ENCODE results near the gene COX7C. TPM values are rescaled to one million over a fixed set of nuclear protein-coding genes. Genes with fewer than 3 reads are reported as not detected.
"Not testable (repeated sequence)": the region's sequence is repeated elsewhere in the genome, so short reads cannot be mapped to it uniquely, and the experiment has no call there.

COX7C gene
- total and polyA plus RNA-seq, 2 donors = 711 to 1,254 TPM

- DNase-seq (ENCODE audit: low read depth in 6 of 9, low spot score in 9 of 9) = no peak
- no peaks in the 10 kb centered on the region for H3K27me3 ChIP-seq (ENCODE audit: control insufficient read depth in 2 of 2, insufficient read depth in 1 of 2, low read length in 1 of 2)
- no peak overlapping the region for H3K27ac ChIP-seq (ENCODE audit: low read depth in 1 of 2, low read length in 1 of 2)
- WGBS = 98% methylated on average over 3 of the region's 3 CpGs
- H3K4me3 ChIP-seq (ENCODE audit: low read length in 2 of 2) = no peak overlapping the region
- H3K9me3 ChIP-seq (ENCODE audit: control insufficient read depth in 2 of 2, insufficient read depth in 1 of 2, low read length in 1 of 2) = no peaks in the 10 kb centered on the region
- H3K36me3 ChIP-seq (ENCODE audit: control insufficient read depth in 2 of 2, insufficient read depth in 2 of 2, low read length in 1 of 2) = no peaks in the 10 kb centered on the region
- no peaks in the 10 kb centered on the region for H3K4me1 ChIP-seq (ENCODE audit: control insufficient read depth in 2 of 2, insufficient read depth in 2 of 2, low read length in 2 of 2)
These were observed 27.1 kb downstream of the COX7C start for GRCh38 chr5:86644843-86645242.

- no peaks in the 10 kb centered on the region for H3K4me1 ChIP-seq (ENCODE audit: control insufficient read depth in 2 of 2, insufficient read depth in 2 of 2, low read length in 2 of 2)
- no peaks in the 10 kb centered on the region for H3K9me3 ChIP-seq (ENCODE audit: control insufficient read depth in 2 of 2, insufficient read depth in 1 of 2, low read length in 1 of 2)
- no peaks in the 10 kb centered on the region for H3K36me3 ChIP-seq (ENCODE audit: control insufficient read depth in 2 of 2, insufficient read depth in 2 of 2, low read length in 1 of 2)
- no peak for DNase-seq (ENCODE audit: low read depth in 6 of 9, low spot score in 9 of 9)
- H3K27ac ChIP-seq (ENCODE audit: low read depth in 1 of 2, low read length in 1 of 2) = no peak overlapping the region
- H3K4me3 ChIP-seq (ENCODE audit: low read length in 2 of 2) = no peak overlapping the region
- no peaks in the 10 kb centered on the region for H3K27me3 ChIP-seq (ENCODE audit: control insufficient read depth in 2 of 2, insufficient read depth in 1 of 2, low read length in 1 of 2)
These were observed 28.1 kb downstream of the COX7C start for GRCh38 chr5:86645885-86646284.

DNA sequence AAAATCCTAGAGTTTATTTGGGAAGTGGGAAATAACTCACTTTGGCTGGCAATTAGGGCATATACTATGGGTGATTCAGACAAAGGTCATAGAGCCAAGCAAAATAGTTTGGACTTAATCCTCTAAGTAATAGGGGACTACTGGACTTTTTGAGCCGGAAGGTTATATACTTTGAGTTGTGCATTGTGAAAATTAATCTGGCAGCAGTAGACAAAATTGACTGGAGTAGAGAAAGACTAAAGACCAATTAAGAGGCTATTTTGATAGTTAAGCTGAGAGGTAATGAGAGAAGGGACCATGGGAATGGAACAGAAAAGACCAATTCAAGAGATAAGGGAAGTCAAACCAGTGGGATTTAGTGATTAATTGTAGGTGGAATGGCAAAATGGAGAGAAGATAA is 28.9 kb downstream of the COX7C start:
- WGBS = 100% methylated on average over 1 of the region's 1 CpG

GRCh38 chr5:86649832-86650505 is 32.2 kb downstream of the COX7C start:
- H3K27ac ChIP-seq (ENCODE audit: low read depth in 1 of 2, low read length in 1 of 2) = no peak overlapping the region
- H3K4me1 ChIP-seq (ENCODE audit: control insufficient read depth in 2 of 2, insufficient read depth in 2 of 2, low read length in 2 of 2) = no peaks in the 10 kb centered on the region
- 89% methylated on average over 3 of the region's 3 CpGs for WGBS
- DNase-seq (ENCODE audit: low read depth in 6 of 9, low spot score in 9 of 9) = no peak
- no peaks in the 10 kb centered on the region for H3K36me3 ChIP-seq (ENCODE audit: control insufficient read depth in 2 of 2, insufficient read depth in 2 of 2, low read length in 1 of 2)
- no peaks in the 10 kb centered on the region for H3K9me3 ChIP-seq (ENCODE audit: control insufficient read depth in 2 of 2, insufficient read depth in 1 of 2, low read length in 1 of 2)
- no peak overlapping the region for H3K4me3 ChIP-seq (ENCODE audit: low read length in 2 of 2)
- no peaks in the 10 kb centered on the region for H3K27me3 ChIP-seq (ENCODE audit: control insufficient read depth in 2 of 2, insufficient read depth in 1 of 2, low read length in 1 of 2)

More for the DNA sequence above, 28.9 kb downstream of the COX7C start:
- Histone ChIP-seq H3K4me3 (ENCODE audit: low read length in 2 of 2) (no peak overlapping the region), H3K4me1 (ENCODE audit: control insufficient read depth in 2 of 2, insufficient read depth in 2 of 2, low read length in 2 of 2) (no peaks in the 10 kb centered on the region), H3K9me3 (ENCODE audit: control insufficient read depth in 2 of 2, insufficient read depth in 1 of 2, low read length in 1 of 2) (no peaks in the 10 kb centered on the region), H3K27me3 (ENCODE audit: control insufficient read depth in 2 of 2, insufficient read depth in 1 of 2, low read length in 1 of 2) (no peaks in the 10 kb centered on the region), H3K36me3 (ENCODE audit: control insufficient read depth in 2 of 2, insufficient read depth in 2 of 2, low read length in 1 of 2) (no peaks in the 10 kb centered on the region), H3K27ac (ENCODE audit: low read depth in 1 of 2, low read length in 1 of 2) (no peak overlapping the region)
- DNase-seq (ENCODE audit: low read depth in 6 of 9, low spot score in 9 of 9) = no peak

DNA sequence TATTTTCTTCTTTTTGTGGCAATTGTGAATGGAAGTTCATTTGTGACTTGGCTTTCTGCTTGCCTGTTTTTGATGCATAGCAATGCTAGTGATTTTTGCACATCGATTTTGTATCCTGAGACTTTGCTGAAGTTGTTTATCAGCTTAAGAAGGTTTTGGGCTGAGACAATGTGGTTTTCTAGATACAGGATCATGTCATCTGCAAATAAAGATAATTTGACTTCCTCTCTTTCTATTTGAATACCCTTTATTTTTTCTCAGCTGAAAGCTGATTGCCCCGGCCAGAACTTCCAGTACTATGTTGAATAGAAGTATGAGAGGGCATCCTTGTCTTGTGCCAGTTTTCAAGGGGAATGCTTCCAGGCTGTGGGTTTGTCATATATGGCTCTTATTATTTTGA is 43.0 kb downstream of the COX7C start:
- not testable (repeated sequence) for H3K4me3 ChIP-seq (ENCODE audit: low read length in 2 of 2); H3K4me1 ChIP-seq (ENCODE audit: control insufficient read depth in 2 of 2, insufficient read depth in 2 of 2, low read length in 2 of 2); H3K36me3 ChIP-seq (ENCODE audit: control insufficient read depth in 2 of 2, insufficient read depth in 2 of 2, low read length in 1 of 2); H3K27ac ChIP-seq (ENCODE audit: low read depth in 1 of 2, low read length in 1 of 2); H3K27me3 ChIP-seq (ENCODE audit: control insufficient read depth in 2 of 2, insufficient read depth in 1 of 2, low read length in 1 of 2); DNase-seq (ENCODE audit: low read depth in 6 of 9, low spot score in 9 of 9); H3K9me3 ChIP-seq (ENCODE audit: control insufficient read depth in 2 of 2, insufficient read depth in 1 of 2, low read length in 1 of 2)
- WGBS = 76% methylated on average over 2 of the region's 2 CpGs

- no peaks in the 10 kb centered on the region for H3K36me3 ChIP-seq (ENCODE audit: control insufficient read depth in 2 of 2, insufficient read depth in 2 of 2, low read length in 1 of 2)
- no peak overlapping the region for H3K4me3 ChIP-seq (ENCODE audit: low read length in 2 of 2)
- H3K27me3 ChIP-seq (ENCODE audit: control insufficient read depth in 2 of 2, insufficient read depth in 1 of 2, low read length in 1 of 2) = no peaks in the 10 kb centered on the region
- H3K27ac ChIP-seq (ENCODE audit: low read depth in 1 of 2, low read length in 1 of 2) = no peak overlapping the region
- WGBS = 97% methylated on average over 2 of the region's 2 CpGs
- no peak for DNase-seq (ENCODE audit: low read depth in 6 of 9, low spot score in 9 of 9)
- H3K9me3 ChIP-seq (ENCODE audit: control insufficient read depth in 2 of 2, insufficient read depth in 1 of 2, low read length in 1 of 2) = no peaks in the 10 kb centered on the region
- H3K4me1 ChIP-seq (ENCODE audit: control insufficient read depth in 2 of 2, insufficient read depth in 2 of 2, low read length in 2 of 2) = peaks cover 0 to 10% of the 10 kb centered on the region in 2 donors
These were observed 46.4 kb downstream of the COX7C start for GRCh38 chr5:86664173-86664572.

- WGBS = 65% methylated on average over 13 of the region's 13 CpGs
- peak; percentile 32 to 89 (median 64) for DNase-seq (ENCODE audit: low read depth in 6 of 9, low spot score in 9 of 9)
- H3K4me3 ChIP-seq (ENCODE audit: low read length in 2 of 2) = peak overlapping the region in 1 of 2 donors; percentile 24
- no peaks in the 10 kb centered on the region for H3K9me3 ChIP-seq (ENCODE audit: control insufficient read depth in 2 of 2, insufficient read depth in 1 of 2, low read length in 1 of 2)
- H3K36me3 ChIP-seq (ENCODE audit: control insufficient read depth in 2 of 2, insufficient read depth in 2 of 2, low read length in 1 of 2) = no peaks in the 10 kb centered on the region
- peak overlapping the region in 1 of 2 donors; percentile 59 for H3K27ac ChIP-seq (ENCODE audit: low read depth in 1 of 2, low read length in 1 of 2)
- H3K27me3 ChIP-seq (ENCODE audit: control insufficient read depth in 2 of 2, insufficient read depth in 1 of 2, low read length in 1 of 2) = no peaks in the 10 kb centered on the region
- H3K4me1 ChIP-seq (ENCODE audit: control insufficient read depth in 2 of 2, insufficient read depth in 2 of 2, low read length in 2 of 2) = peaks cover 0 to 10% of the 10 kb centered on the region in 2 donors
These were observed 48.4 kb downstream of the COX7C start for GRCh38 chr5:86665984-86666760.

GRCh38 chr5:86666981-86667380 is 49.2 kb downstream of the COX7C start:
- H3K36me3 ChIP-seq (ENCODE audit: control insufficient read depth in 2 of 2, insufficient read depth in 2 of 2, low read length in 1 of 2) = no peaks in the 10 kb centered on the region
- no peaks in the 10 kb centered on the region for H3K27me3 ChIP-seq (ENCODE audit: control insufficient read depth in 2 of 2, insufficient read depth in 1 of 2, low read length in 1 of 2)
- 94% methylated on average over 3 of the region's 3 CpGs for WGBS
- H3K9me3 ChIP-seq (ENCODE audit: control insufficient read depth in 2 of 2, insufficient read depth in 1 of 2, low read length in 1 of 2) = no peaks in the 10 kb centered on the region
- H3K4me3 ChIP-seq (ENCODE audit: low read length in 2 of 2) = no peak overlapping the region
- DNase-seq (ENCODE audit: low read depth in 6 of 9, low spot score in 9 of 9) = peak in 1 of 9 donors; percentile 7
- H3K4me1 ChIP-seq (ENCODE audit: control insufficient read depth in 2 of 2, insufficient read depth in 2 of 2, low read length in 2 of 2) = peaks cover 0 to 10% of the 10 kb centered on the region in 2 donors
- no peak overlapping the region for H3K27ac ChIP-seq (ENCODE audit: low read depth in 1 of 2, low read length in 1 of 2)
